ENCODE data around the gene MRPS23. TPM values are rescaled to one million over a fixed set of nuclear protein-coding genes. Genes with fewer than 3 reads are reported as not detected.

MRPS23 gene
- total and polyA plus RNA-seq, 12 donors = 8.5 to 90.6 (median 36.6) TPM

DNA sequence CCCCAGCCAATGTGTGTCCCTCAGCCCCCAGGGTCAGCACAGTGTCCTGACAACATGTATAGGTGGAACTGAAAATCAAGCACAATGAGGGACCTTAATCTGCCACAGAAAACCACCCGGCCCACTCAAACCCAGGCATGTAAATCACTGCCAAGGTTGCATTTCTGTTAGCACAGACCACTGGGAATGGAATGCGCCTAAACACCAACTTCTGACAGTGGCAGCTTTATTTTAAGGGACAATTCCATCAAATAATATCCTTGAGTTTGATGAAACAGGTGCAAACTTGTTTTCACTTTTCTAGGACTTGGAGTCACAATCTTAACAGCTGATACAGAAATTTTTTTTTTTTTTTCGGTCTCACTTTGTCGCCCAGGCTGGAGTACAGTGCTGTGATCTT, 37.3 kb upstream of the MRPS23 start:
- Histone ChIP-seq H3K27ac (no peak overlapping the region), H3K4me3 (no peak overlapping the region), H3K36me3 (replicated peaks in 1 of 2) (peaks cover 0 to 25% of the 10 kb centered on the region in 2 donors), H3K27me3 (no peaks in the 10 kb centered on the region), H3K9me3 (replicated peaks in 1 of 3) (no peaks in the 10 kb centered on the region), H3K4me1 (replicated peaks in 1 of 2) (peaks cover 32 to 39% of the 10 kb centered on the region in 2 donors)
- intact Hi-C loops (cut with DNase I) = no loop called here
- TF ChIP-seq, protein P1, sequence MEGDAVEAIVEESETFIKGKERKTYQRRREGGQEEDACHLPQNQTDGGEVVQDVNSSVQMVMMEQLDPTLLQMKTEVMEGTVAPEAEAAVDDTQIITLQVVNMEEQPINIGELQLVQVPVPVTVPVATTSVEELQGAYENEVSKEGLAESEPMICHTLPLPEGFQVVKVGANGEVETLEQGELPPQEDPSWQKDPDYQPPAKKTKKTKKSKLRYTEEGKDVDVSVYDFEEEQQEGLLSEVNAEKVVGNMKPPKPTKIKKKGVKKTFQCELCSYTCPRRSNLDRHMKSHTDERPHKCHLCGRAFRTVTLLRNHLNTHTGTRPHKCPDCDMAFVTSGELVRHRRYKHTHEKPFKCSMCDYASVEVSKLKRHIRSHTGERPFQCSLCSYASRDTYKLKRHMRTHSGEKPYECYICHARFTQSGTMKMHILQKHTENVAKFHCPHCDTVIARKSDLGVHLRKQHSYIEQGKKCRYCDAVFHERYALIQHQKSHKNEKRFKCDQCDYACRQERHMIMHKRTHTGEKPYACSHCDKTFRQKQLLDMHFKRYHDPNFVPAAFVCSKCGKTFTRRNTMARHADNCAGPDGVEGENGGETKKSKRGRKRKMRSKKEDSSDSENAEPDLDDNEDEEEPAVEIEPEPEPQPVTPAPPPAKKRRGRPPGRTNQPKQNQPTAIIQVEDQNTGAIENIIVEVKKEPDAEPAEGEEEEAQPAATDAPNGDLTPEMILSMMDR (IDR thresholded peaks at IDR 0.05) = no peak
- no peak for TF ChIP-seq POLR2A (IDR thresholded peaks at IDR 0.05)
- no peak for DNase-seq
- 93 to 95% (median 94%) methylated on average over 4 of the region's 4 CpGs for WGBS, 4 donors

DNA sequence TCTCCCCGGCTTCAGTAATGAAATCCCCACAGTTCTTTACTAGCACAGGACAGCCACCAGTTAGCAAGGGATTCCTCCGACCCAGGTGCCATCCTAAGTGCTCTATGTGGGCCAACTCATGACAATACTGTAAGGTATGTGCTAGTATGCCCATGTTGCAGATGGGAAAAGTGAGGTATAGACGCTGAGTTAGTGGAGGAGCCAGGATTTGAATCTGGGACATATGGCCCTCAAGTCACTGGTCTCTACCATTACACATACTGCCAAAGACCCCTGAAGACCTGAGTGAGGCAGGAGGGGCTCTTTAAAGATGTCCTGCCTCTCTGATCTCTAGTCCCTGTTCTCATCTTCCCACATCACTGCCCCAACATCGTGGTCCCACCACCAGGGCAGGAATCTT, 36.2 kb upstream of the MRPS23 start:
- no peak for DNase-seq
- peaks cover 28 to 38% of the 10 kb centered on the region in 2 donors for H3K4me1 ChIP-seq (replicated peaks in 1 of 2)
- TF ChIP-seq, protein P1 (IDR thresholded peaks at IDR 0.05) = no peak
- TF ChIP-seq POLR2A (IDR thresholded peaks at IDR 0.05) = no peak
- 89 to 98% (median 96%) methylated on average over 3 to 4 of the region's 4 CpGs for WGBS, 4 donors
- H3K27ac ChIP-seq = no peak overlapping the region
- intact Hi-C loops (cut with DNase I) = no loop called here
- peaks cover 0 to 25% of the 10 kb centered on the region in 2 donors for H3K36me3 ChIP-seq (replicated peaks in 1 of 2)
- no peak overlapping the region for H3K4me3 ChIP-seq
- H3K9me3 ChIP-seq (replicated peaks in 1 of 3) = no peaks in the 10 kb centered on the region
- no peaks in the 10 kb centered on the region for H3K27me3 ChIP-seq

DNA sequence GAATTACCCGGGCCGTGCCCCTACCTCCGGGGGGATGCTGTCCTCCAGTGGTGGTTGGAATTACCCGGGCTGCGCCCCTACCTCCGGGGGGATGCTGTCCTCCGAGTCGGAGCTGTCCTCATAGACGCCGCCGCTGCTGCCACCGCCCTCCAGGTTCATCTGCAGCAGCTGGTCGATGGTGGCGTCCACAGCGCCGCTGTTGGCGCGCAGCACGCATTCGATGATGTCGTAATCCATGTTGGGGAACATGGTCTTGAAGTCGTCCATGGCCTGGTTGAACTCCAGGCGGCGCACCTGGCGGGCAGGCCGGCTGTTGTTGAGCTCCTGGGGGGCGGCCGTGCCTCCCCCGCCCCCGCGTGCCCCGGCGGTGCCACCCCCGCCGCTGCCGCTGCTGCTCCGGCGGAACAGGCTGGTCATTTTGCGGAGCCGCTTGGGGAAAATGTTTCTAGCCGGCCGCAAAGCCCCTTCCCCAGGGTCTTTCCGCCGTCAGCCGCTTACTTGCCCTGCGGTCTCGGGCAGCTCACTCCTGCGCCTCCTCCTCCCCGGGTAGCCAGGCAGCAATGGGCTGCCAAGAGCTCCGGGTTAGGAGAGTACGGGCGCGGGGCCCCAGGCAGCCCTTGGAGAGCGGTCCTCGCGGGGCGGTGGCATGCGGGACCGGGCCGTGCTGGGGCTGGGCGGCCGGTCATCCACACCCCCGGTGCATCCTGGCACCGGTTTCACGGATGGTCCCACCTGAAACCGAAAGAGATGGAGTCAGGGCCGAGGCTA, 35.5 kb upstream of the MRPS23 start:
- DNase-seq = no peak
- 90 to 93% (median 92%) methylated on average over 30 to 67 of the region's 67 CpGs for WGBS, 4 donors
- H3K27ac ChIP-seq = no peak overlapping the region
- no peaks in the 10 kb centered on the region for H3K9me3 ChIP-seq (replicated peaks in 1 of 3)
- H3K4me1 ChIP-seq (replicated peaks in 1 of 2) = peaks cover 21 to 34% of the 10 kb centered on the region in 2 donors
- intact Hi-C loops (cut with DNase I) = no loop called here
- TF ChIP-seq POLR2A (IDR thresholded peaks at IDR 0.05) = no peak
- TF ChIP-seq, protein P1 (IDR thresholded peaks at IDR 0.05) = no peak
- no peak overlapping the region for H3K4me3 ChIP-seq
- peaks cover 0 to 25% of the 10 kb centered on the region in 2 donors for H3K36me3 ChIP-seq (replicated peaks in 1 of 2)
- no peaks in the 10 kb centered on the region for H3K27me3 ChIP-seq

DNA sequence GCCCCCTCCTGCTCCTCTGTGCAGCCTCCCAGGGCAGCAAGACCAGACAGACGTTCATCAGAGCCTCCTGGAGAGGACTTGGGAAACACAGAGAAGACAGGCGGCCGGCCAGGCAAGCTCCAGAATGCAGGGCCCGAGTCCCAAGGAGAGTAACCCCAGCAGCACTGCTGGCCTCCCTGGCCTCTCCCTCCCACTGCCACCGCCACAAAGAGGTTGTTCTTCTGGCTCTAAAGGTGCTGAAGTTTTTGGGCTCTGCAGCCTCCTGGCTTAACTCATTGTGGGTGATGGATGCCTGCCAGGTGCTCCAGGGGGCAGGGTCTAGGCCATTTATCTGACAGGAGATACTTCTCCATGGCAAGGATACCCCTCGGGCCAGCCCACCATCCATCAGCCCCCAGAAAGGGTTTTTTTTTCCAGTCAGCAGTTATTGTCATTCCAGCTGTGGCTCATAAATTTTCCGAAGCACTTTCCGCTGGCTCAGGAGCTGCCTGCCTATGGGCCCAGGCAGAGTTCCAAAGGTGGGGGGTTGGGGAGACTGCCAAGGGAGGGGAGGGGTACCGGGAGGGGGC, 32.0 kb upstream of the MRPS23 start:
- TF ChIP-seq, protein P1 (IDR thresholded peaks at IDR 0.05) = no peak
- no peak for TF ChIP-seq POLR2A (IDR thresholded peaks at IDR 0.05)
- H3K36me3 ChIP-seq (replicated peaks in 1 of 2) = peaks cover 0 to 40% of the 10 kb centered on the region in 2 donors
- H3K27me3 ChIP-seq = no peaks in the 10 kb centered on the region
- DNase-seq = no peak
- peaks cover 7 to 30% of the 10 kb centered on the region in 2 donors for H3K4me1 ChIP-seq (replicated peaks in 1 of 2)
- H3K9me3 ChIP-seq (replicated peaks in 1 of 3) = no peaks in the 10 kb centered on the region
- no peak overlapping the region for H3K4me3 ChIP-seq
- 25 to 74% (median 51%) methylated on average over 4 to 9 of the region's 9 CpGs for WGBS, 4 donors
- H3K27ac ChIP-seq = peak overlapping the region in 4 of 5 donors; percentile 32 to 82 (median 45)
- intact Hi-C loops (cut with DNase I) = no loop called here
